ENCODE measurements around the gene DTNA.

DTNA gene

GRCh38 chr18:34840256-34840826, 130.2 kb downstream of the DTNA start:
- H3K79me1 ChIP-seq (ENCODE audit: low read length) = no peaks in the 10 kb centered on the region
- no peak overlapping the region for H3K9ac ChIP-seq (ENCODE audit: low read length)
- no peak overlapping the region for H3K4me3 ChIP-seq (ENCODE audit: low read length)
- H3K4ac ChIP-seq (ENCODE audit: low read depth, low read length) = no peak overlapping the region
- H3K27me3 ChIP-seq (ENCODE audit: insufficient read depth, low read length, poor library complexity) = no peaks in the 10 kb centered on the region
- no peak overlapping the region for H2BK5ac ChIP-seq (ENCODE audit: low read length)
- no peak overlapping the region for H3K27ac ChIP-seq (ENCODE audit: low read depth, low read length)
- H2AK5ac ChIP-seq (ENCODE audit: low read length) = no peak overlapping the region
- H3K4me2 ChIP-seq (ENCODE audit: low read length) = no peak overlapping the region
- H4K8ac ChIP-seq (ENCODE audit: low read depth, low read length) = no peak overlapping the region
- no peak overlapping the region for H4K5ac ChIP-seq (ENCODE audit: low read length)
- no peak for DNase-seq
- WGBS (ENCODE audit: extremely low coverage, insufficient coverage, low lambda C conversion rate) = no CpG with 5 or more reads among the region's 2 CpGs
- no peaks in the 10 kb centered on the region for H3K79me2 ChIP-seq (ENCODE audit: control insufficient read depth, insufficient read depth, low read length)
- H3K4me1 ChIP-seq (ENCODE audit: control insufficient read depth, low read depth, low read length) = no peaks in the 10 kb centered on the region
- H3K23ac ChIP-seq (ENCODE audit: low read length) = no peak overlapping the region
- no peak overlapping the region for H3K18ac ChIP-seq (ENCODE audit: low read length)
- no peak overlapping the region for H2BK15ac ChIP-seq (replicated peaks; ENCODE audit: low read depth)
- no peak overlapping the region for H2BK120ac ChIP-seq (ENCODE audit: low read depth, low read length)
- H3K36me3 ChIP-seq (ENCODE audit: control insufficient read depth, insufficient read depth, low read length) = no peaks in the 10 kb centered on the region
- no peak overlapping the region for H3K56ac ChIP-seq (ENCODE audit: low read length)

- Histone ChIP-seq H3K9ac (ENCODE audit: low read length) (no peak overlapping the region), H3K79me1 (ENCODE audit: low read length) (no peaks in the 10 kb centered on the region), H3K18ac (ENCODE audit: low read length) (no peak overlapping the region), H3K27ac (ENCODE audit: low read depth, low read length) (no peak overlapping the region), H2BK15ac (replicated peaks; ENCODE audit: low read depth) (no peak overlapping the region), H3K4me1 (ENCODE audit: control insufficient read depth, low read depth, low read length) (no peaks in the 10 kb centered on the region), H3K23ac (ENCODE audit: low read length) (no peak overlapping the region), H2BK120ac (ENCODE audit: low read depth, low read length) (no peak overlapping the region), H3K36me3 (ENCODE audit: control insufficient read depth, insufficient read depth, low read length) (no peaks in the 10 kb centered on the region), H4K8ac (ENCODE audit: low read depth, low read length) (no peak overlapping the region), H3K4ac (ENCODE audit: low read depth, low read length) (no peak overlapping the region), H2BK5ac (ENCODE audit: low read length) (no peak overlapping the region), H3K79me2 (ENCODE audit: control insufficient read depth, insufficient read depth, low read length) (no peaks in the 10 kb centered on the region), H3K4me3 (ENCODE audit: low read length) (no peak overlapping the region), H2AK5ac (ENCODE audit: low read length) (no peak overlapping the region), H3K27me3 (ENCODE audit: insufficient read depth, low read length, poor library complexity) (no peaks in the 10 kb centered on the region), H3K56ac (ENCODE audit: low read length) (no peak overlapping the region), H4K5ac (ENCODE audit: low read length) (no peak overlapping the region), H3K4me2 (ENCODE audit: low read length) (no peak overlapping the region)
- DNase-seq = peak; percentile 16
Observed at GRCh38 chr18:34841891-34842290, 131.8 kb downstream of the DTNA start.

GRCh38 chr18:34844072-34844471, 134.0 kb downstream of the DTNA start:
- H3K9ac ChIP-seq (ENCODE audit: low read length) = no peak overlapping the region
- H2AK5ac ChIP-seq (ENCODE audit: low read length) = no peak overlapping the region
- no peak overlapping the region for H2BK120ac ChIP-seq (ENCODE audit: low read depth, low read length)
- no peak overlapping the region for H4K8ac ChIP-seq (ENCODE audit: low read depth, low read length)
- H3K79me1 ChIP-seq (ENCODE audit: low read length) = no peaks in the 10 kb centered on the region
- no CpG with 5 or more reads among the region's 1 CpG for WGBS (ENCODE audit: extremely low coverage, insufficient coverage, low lambda C conversion rate)
- no peaks in the 10 kb centered on the region for H3K36me3 ChIP-seq (ENCODE audit: control insufficient read depth, insufficient read depth, low read length)
- H2BK15ac ChIP-seq (replicated peaks; ENCODE audit: low read depth) = no peak overlapping the region
- H3K79me2 ChIP-seq (ENCODE audit: control insufficient read depth, insufficient read depth, low read length) = no peaks in the 10 kb centered on the region
- no peak overlapping the region for H3K4me3 ChIP-seq (ENCODE audit: low read length)
- H3K56ac ChIP-seq (ENCODE audit: low read length) = no peak overlapping the region
- no peaks in the 10 kb centered on the region for H3K27me3 ChIP-seq (ENCODE audit: insufficient read depth, low read length, poor library complexity)
- H3K18ac ChIP-seq (ENCODE audit: low read length) = no peak overlapping the region
- no peak for DNase-seq
- no peak overlapping the region for H4K5ac ChIP-seq (ENCODE audit: low read length)
- H3K27ac ChIP-seq (ENCODE audit: low read depth, low read length) = no peak overlapping the region
- no peaks in the 10 kb centered on the region for H3K4me1 ChIP-seq (ENCODE audit: control insufficient read depth, low read depth, low read length)
- H3K4me2 ChIP-seq (ENCODE audit: low read length) = no peak overlapping the region
- H3K4ac ChIP-seq (ENCODE audit: low read depth, low read length) = no peak overlapping the region
- H2BK5ac ChIP-seq (ENCODE audit: low read length) = no peak overlapping the region
- no peak overlapping the region for H3K23ac ChIP-seq (ENCODE audit: low read length)

GRCh38 chr18:34844732-34845459, 134.8 kb downstream of the DTNA start:
- Histone ChIP-seq H3K18ac (ENCODE audit: low read length) (no peak overlapping the region), H3K56ac (ENCODE audit: low read length) (no peak overlapping the region), H2BK120ac (ENCODE audit: low read depth, low read length) (no peak overlapping the region), H3K4me1 (ENCODE audit: control insufficient read depth, low read depth, low read length) (no peaks in the 10 kb centered on the region), H3K36me3 (ENCODE audit: control insufficient read depth, insufficient read depth, low read length) (no peaks in the 10 kb centered on the region), H3K27ac (ENCODE audit: low read depth, low read length) (no peak overlapping the region), H3K9ac (ENCODE audit: low read length) (no peak overlapping the region), H3K4me3 (ENCODE audit: low read length) (no peak overlapping the region), H3K79me1 (ENCODE audit: low read length) (no peaks in the 10 kb centered on the region), H3K79me2 (ENCODE audit: control insufficient read depth, insufficient read depth, low read length) (no peaks in the 10 kb centered on the region), H3K4me2 (ENCODE audit: low read length) (no peak overlapping the region), H2BK15ac (replicated peaks; ENCODE audit: low read depth) (no peak overlapping the region), H3K27me3 (ENCODE audit: insufficient read depth, low read length, poor library complexity) (no peaks in the 10 kb centered on the region), H2AK5ac (ENCODE audit: low read length) (no peak overlapping the region), H4K8ac (ENCODE audit: low read depth, low read length) (no peak overlapping the region), H4K5ac (ENCODE audit: low read length) (no peak overlapping the region), H3K4ac (ENCODE audit: low read depth, low read length) (no peak overlapping the region), H2BK5ac (ENCODE audit: low read length) (no peak overlapping the region), H3K23ac (ENCODE audit: low read length) (no peak overlapping the region)
- no peak for DNase-seq
- WGBS (ENCODE audit: extremely low coverage, insufficient coverage, low lambda C conversion rate) = 100% methylated on average over 1 of the region's 5 CpGs

GRCh38 chr18:34847408-34847807, 137.3 kb downstream of the DTNA start:
- Histone ChIP-seq H3K23ac (ENCODE audit: low read length) (no peak overlapping the region), H2BK5ac (ENCODE audit: low read length) (no peak overlapping the region), H2BK120ac (ENCODE audit: low read depth, low read length) (no peak overlapping the region), H3K4ac (ENCODE audit: low read depth, low read length) (no peak overlapping the region), H3K27me3 (ENCODE audit: insufficient read depth, low read length, poor library complexity) (no peaks in the 10 kb centered on the region), H2BK15ac (replicated peaks; ENCODE audit: low read depth) (no peak overlapping the region), H4K5ac (ENCODE audit: low read length) (no peak overlapping the region), H3K56ac (ENCODE audit: low read length) (no peak overlapping the region), H3K79me1 (ENCODE audit: low read length) (no peaks in the 10 kb centered on the region), H3K4me1 (ENCODE audit: control insufficient read depth, low read depth, low read length) (no peaks in the 10 kb centered on the region), H3K27ac (ENCODE audit: low read depth, low read length) (no peak overlapping the region), H2AK5ac (ENCODE audit: low read length) (no peak overlapping the region), H3K4me2 (ENCODE audit: low read length) (no peak overlapping the region), H4K8ac (ENCODE audit: low read depth, low read length) (no peak overlapping the region), H3K4me3 (ENCODE audit: low read length) (no peak overlapping the region), H3K36me3 (ENCODE audit: control insufficient read depth, insufficient read depth, low read length) (no peaks in the 10 kb centered on the region), H3K18ac (ENCODE audit: low read length) (no peak overlapping the region), H3K79me2 (ENCODE audit: control insufficient read depth, insufficient read depth, low read length) (no peaks in the 10 kb centered on the region), H3K9ac (ENCODE audit: low read length) (no peak overlapping the region)
- DNase-seq = peak; percentile 45

GRCh38 chr18:34848156-34848555, 138.1 kb downstream of the DTNA start:
- H2BK120ac ChIP-seq (ENCODE audit: low read depth, low read length) = no peak overlapping the region
- no peak overlapping the region for H2BK15ac ChIP-seq (replicated peaks; ENCODE audit: low read depth)
- no peak overlapping the region for H3K4me2 ChIP-seq (ENCODE audit: low read length)
- no peak overlapping the region for H3K9ac ChIP-seq (ENCODE audit: low read length)
- no peak overlapping the region for H4K5ac ChIP-seq (ENCODE audit: low read length)
- H3K4me3 ChIP-seq (ENCODE audit: low read length) = no peak overlapping the region
- no peak overlapping the region for H4K8ac ChIP-seq (ENCODE audit: low read depth, low read length)
- H3K79me2 ChIP-seq (ENCODE audit: control insufficient read depth, insufficient read depth, low read length) = no peaks in the 10 kb centered on the region
- H3K23ac ChIP-seq (ENCODE audit: low read length) = no peak overlapping the region
- no peak overlapping the region for H3K18ac ChIP-seq (ENCODE audit: low read length)
- no peaks in the 10 kb centered on the region for H3K36me3 ChIP-seq (ENCODE audit: control insufficient read depth, insufficient read depth, low read length)
- no peaks in the 10 kb centered on the region for H3K27me3 ChIP-seq (ENCODE audit: insufficient read depth, low read length, poor library complexity)
- H2BK5ac ChIP-seq (ENCODE audit: low read length) = no peak overlapping the region
- no peak overlapping the region for H2AK5ac ChIP-seq (ENCODE audit: low read length)
- H3K4ac ChIP-seq (ENCODE audit: low read depth, low read length) = no peak overlapping the region
- no CpG with 5 or more reads among the region's 5 CpGs for WGBS (ENCODE audit: extremely low coverage, insufficient coverage, low lambda C conversion rate)
- H3K27ac ChIP-seq (ENCODE audit: low read depth, low read length) = no peak overlapping the region
- no peak overlapping the region for H3K56ac ChIP-seq (ENCODE audit: low read length)
- no peaks in the 10 kb centered on the region for H3K79me1 ChIP-seq (ENCODE audit: low read length)
- DNase-seq = no peak
- no peaks in the 10 kb centered on the region for H3K4me1 ChIP-seq (ENCODE audit: control insufficient read depth, low read depth, low read length)
